ENCODE data around the gene P4HTM.

The P4HTM gene

DNA sequence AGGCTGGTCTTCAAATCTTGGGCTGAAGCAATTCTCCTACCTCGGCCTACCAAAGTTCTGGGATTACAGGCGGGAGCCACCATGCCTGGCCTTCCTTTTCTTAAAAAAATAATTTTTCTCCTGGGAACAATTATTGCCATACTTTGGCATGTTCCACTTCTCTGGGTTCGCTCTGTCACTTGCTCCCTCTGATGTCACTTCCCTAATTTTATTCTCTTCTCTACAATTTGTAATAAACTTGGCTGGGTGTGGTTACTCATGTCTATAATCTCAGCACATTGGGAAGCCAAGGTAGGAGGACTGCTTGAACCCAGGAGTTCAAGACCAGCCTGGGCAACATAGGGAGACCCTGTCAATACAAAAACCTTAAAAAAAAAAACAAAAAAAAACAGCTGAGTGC lies 45.2 kb downstream of the P4HTM start:
- Histone ChIP-seq H4K20me1 (ENCODE audit: insufficient read depth, low read length, poor library complexity, severe bottlenecking) (no peaks in the 10 kb centered on the region), H3K9me2 (replicated peaks; ENCODE audit: low read depth, low read length) (no peaks in the 10 kb centered on the region), H3K9ac (ENCODE audit: low read depth, low read length, poor library complexity, severe bottlenecking) (no peak overlapping the region), H3K36me3 (ENCODE audit: insufficient read depth, low read length) (peaks cover 65% of the 10 kb centered on the region), H2AFZ (ENCODE audit: low read length) (no peak overlapping the region), H3K4me3 (ENCODE audit: low read length, poor library complexity, severe bottlenecking) (no peak overlapping the region), H3F3A (ENCODE audit: low read depth) (no peaks in the 10 kb centered on the region), H3K4me2 (ENCODE audit: low read depth, low read length, poor library complexity, severe bottlenecking) (no peak overlapping the region), H3K4me1 (ENCODE audit: insufficient read depth, low read length, poor library complexity, severe bottlenecking) (no peaks in the 10 kb centered on the region), H3K9me3 (ENCODE audit: insufficient read depth, low read depth, low read length) (no peaks in the 10 kb centered on the region), H3K79me2 (ENCODE audit: insufficient read depth, low read length) (no peaks in the 10 kb centered on the region), H3K27me3 (ENCODE audit: insufficient read depth, low read length, poor library complexity, severe bottlenecking) (no peaks in the 10 kb centered on the region)
- TF ChIP-seq, protein P1, sequence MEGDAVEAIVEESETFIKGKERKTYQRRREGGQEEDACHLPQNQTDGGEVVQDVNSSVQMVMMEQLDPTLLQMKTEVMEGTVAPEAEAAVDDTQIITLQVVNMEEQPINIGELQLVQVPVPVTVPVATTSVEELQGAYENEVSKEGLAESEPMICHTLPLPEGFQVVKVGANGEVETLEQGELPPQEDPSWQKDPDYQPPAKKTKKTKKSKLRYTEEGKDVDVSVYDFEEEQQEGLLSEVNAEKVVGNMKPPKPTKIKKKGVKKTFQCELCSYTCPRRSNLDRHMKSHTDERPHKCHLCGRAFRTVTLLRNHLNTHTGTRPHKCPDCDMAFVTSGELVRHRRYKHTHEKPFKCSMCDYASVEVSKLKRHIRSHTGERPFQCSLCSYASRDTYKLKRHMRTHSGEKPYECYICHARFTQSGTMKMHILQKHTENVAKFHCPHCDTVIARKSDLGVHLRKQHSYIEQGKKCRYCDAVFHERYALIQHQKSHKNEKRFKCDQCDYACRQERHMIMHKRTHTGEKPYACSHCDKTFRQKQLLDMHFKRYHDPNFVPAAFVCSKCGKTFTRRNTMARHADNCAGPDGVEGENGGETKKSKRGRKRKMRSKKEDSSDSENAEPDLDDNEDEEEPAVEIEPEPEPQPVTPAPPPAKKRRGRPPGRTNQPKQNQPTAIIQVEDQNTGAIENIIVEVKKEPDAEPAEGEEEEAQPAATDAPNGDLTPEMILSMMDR (conservative IDR thresholded peaks at IDR 0.05; ENCODE audit: low read length) = no peak
- no peak for TF ChIP-seq EZH2phosphoT487 (IDR thresholded peaks at IDR 0.05; ENCODE audit: borderline replicate concordance)

GRCh38 chr3:49053543-49053942 lies 63.5 kb downstream of the P4HTM start:
- Histone ChIP-seq H3K9me2 (replicated peaks; ENCODE audit: low read depth, low read length) (no peaks in the 10 kb centered on the region), H3F3A (ENCODE audit: low read depth) (no peaks in the 10 kb centered on the region), H3K27me3 (ENCODE audit: insufficient read depth, low read length, poor library complexity, severe bottlenecking) (no peaks in the 10 kb centered on the region), H3K36me3 (ENCODE audit: insufficient read depth, low read length) (peaks cover 55% of the 10 kb centered on the region), H2AFZ (ENCODE audit: low read length) (no peak overlapping the region), H3K9me3 (ENCODE audit: insufficient read depth, low read depth, low read length) (no peaks in the 10 kb centered on the region), H3K4me3 (ENCODE audit: low read length, poor library complexity, severe bottlenecking) (no peak overlapping the region), H3K9ac (ENCODE audit: low read depth, low read length, poor library complexity, severe bottlenecking) (no peak overlapping the region), H3K79me2 (ENCODE audit: insufficient read depth, low read length) (no peaks in the 10 kb centered on the region), H4K20me1 (ENCODE audit: insufficient read depth, low read length, poor library complexity, severe bottlenecking) (peaks cover 3% of the 10 kb centered on the region), H3K4me1 (ENCODE audit: insufficient read depth, low read length, poor library complexity, severe bottlenecking) (no peaks in the 10 kb centered on the region), H3K4me2 (ENCODE audit: low read depth, low read length, poor library complexity, severe bottlenecking) (no peak overlapping the region)
- no peak for TF ChIP-seq EZH2phosphoT487 (IDR thresholded peaks at IDR 0.05; ENCODE audit: borderline replicate concordance)
- TF ChIP-seq, protein P1 (conservative IDR thresholded peaks at IDR 0.05; ENCODE audit: low read length) = no peak

GRCh38 chr3:49054344-49054862 lies 64.4 kb downstream of the P4HTM start:
- Histone ChIP-seq H3K4me3 (ENCODE audit: low read length, poor library complexity, severe bottlenecking) (no peak overlapping the region), H2AFZ (ENCODE audit: low read length) (no peak overlapping the region), H3K9ac (ENCODE audit: low read depth, low read length, poor library complexity, severe bottlenecking) (no peak overlapping the region), H3K27me3 (ENCODE audit: insufficient read depth, low read length, poor library complexity, severe bottlenecking) (no peaks in the 10 kb centered on the region), H3K4me2 (ENCODE audit: low read depth, low read length, poor library complexity, severe bottlenecking) (no peak overlapping the region), H3K4me1 (ENCODE audit: insufficient read depth, low read length, poor library complexity, severe bottlenecking) (no peaks in the 10 kb centered on the region), H3K9me2 (replicated peaks; ENCODE audit: low read depth, low read length) (no peaks in the 10 kb centered on the region), H3K9me3 (ENCODE audit: insufficient read depth, low read depth, low read length) (no peaks in the 10 kb centered on the region), H4K20me1 (ENCODE audit: insufficient read depth, low read length, poor library complexity, severe bottlenecking) (peaks cover 3% of the 10 kb centered on the region), H3F3A (ENCODE audit: low read depth) (no peaks in the 10 kb centered on the region), H3K36me3 (ENCODE audit: insufficient read depth, low read length) (peaks cover 55% of the 10 kb centered on the region), H3K79me2 (ENCODE audit: insufficient read depth, low read length) (no peaks in the 10 kb centered on the region)
- no peak for TF ChIP-seq EZH2phosphoT487 (IDR thresholded peaks at IDR 0.05; ENCODE audit: borderline replicate concordance)
- TF ChIP-seq, protein P1 (conservative IDR thresholded peaks at IDR 0.05; ENCODE audit: low read length) = no peak
